GM18520 (cell line): ENCODE results near the gene IGF2R.

Experiments used
- ATAC-seq: cut with Tn5 transposase; IDR thresholded peaks from one replicate; pipeline ENCODE4 v1.9.1; 2021; ENCODE audit not compliant: unreplicated experiment

The IGF2R gene

DNA sequence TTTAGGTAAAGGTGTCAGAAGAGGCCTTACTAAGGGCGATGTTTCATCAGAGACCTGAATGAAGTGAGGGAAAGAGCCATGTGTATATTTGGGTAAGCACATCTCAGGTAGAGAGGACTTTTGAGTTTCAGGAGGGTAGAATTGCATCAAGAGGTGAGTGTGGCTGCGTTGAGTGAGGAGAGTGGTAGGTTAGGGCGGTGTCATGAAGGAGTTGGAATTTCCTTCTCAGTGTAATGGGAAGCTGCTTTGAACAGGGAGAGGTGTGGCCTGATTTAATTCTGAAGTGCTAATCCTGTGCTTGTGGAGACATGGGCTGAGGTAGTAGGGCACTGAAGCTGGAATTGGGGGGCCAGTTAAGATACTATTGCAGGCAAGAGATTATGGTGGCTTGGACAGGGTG lies 53.9 kb downstream of the IGF2R start:
- ATAC-seq, result no peak

DNA sequence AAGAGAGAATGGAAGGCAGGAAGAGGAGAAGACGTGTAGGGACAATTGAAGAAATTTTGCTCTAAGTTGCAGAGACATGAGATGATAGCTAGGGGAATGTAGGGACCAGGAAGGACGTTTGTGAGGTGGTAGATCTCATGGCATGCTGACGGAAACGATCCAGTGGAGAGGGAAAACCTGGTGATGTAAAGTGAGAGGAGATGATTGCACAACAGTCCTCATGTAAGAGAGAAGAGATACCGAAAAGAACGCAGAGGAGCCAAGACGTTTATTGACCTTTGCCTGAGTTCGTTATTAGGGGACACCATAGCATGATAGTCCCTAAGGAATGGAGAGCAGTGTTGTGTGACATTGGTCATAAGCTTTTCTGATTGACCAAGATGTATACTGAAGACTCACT lies 55.3 kb downstream of the IGF2R start:
- no peak for ATAC-seq

DNA sequence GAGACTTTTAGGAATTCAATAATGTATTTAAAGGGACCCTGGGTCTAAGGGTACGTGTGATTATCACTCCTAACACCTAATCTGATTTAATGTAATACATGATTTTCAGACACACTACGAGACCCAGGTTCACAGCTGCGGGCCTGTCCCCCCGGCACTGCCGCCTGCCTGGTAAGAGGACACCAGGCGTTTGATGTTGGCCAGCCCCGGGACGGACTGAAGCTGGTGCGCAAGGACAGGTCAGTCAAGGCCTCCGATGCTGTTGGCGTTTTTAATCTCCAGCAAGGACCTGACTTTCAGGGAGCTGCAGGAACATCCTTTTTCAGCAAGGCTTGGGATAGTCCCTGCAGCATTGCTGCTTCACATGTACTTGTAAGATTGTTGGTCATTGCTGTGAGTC lies 58.2 kb downstream of the IGF2R start:
- no peak for ATAC-seq

DNA sequence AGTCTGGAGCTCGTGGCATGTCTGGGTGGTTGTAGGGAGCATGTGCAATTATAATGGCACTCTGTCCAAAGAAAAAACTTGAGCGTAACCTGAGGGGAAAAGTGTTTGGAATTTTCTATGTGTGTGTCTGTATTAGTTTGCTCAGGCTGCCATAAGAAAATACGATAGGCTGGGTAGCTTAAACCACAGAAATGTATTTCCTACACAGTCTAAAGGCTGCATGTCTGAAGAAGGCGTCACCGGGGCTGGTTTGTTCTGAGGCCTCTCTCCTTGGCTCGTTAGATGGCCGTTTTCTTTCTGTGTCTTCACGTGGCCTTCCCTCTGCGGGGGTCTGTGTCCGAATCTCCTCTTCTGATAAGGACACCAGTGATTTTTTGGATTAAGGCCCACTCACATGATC lies 59.0 kb downstream of the IGF2R start:
- no peak for ATAC-seq

DNA sequence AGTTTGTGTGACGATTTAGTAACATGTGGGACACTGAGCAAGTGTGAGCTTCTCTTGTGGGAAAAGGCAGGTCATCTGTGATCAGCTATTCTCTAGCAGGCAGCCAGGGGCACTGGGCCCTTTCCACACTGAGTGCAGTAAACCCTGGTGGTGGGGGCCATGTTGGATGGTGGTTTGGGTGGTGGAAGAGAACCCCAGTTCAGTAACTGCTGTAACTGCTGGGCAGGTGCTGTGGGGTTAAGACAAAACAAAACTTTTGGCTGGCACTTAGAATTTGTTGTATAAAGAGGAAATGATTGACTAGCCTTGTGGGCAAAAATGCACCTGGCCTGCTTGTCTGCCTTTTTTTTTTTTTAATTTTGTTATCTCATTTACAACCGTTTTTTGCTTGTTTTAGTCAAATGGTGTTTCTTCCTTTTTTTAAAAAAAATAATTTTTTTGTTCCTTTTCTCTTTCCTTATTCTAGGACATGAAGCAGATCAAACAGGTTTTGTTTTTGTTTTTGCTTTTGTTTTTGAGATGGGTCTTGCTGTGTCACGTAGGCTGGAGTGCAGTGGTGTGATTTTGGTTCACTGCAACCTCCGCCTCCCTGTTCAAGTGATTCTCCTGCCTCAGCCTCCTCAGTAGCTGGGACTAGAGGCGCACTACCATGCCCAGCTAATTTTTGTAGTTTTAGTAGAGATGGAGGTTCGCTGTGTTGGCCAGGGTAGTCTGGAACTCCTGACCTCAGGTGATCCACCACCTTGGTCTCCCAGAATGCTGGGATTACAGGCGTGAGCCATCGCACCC lies 59.8 kb downstream of the IGF2R start:
- ATAC-seq, result no peak

DNA sequence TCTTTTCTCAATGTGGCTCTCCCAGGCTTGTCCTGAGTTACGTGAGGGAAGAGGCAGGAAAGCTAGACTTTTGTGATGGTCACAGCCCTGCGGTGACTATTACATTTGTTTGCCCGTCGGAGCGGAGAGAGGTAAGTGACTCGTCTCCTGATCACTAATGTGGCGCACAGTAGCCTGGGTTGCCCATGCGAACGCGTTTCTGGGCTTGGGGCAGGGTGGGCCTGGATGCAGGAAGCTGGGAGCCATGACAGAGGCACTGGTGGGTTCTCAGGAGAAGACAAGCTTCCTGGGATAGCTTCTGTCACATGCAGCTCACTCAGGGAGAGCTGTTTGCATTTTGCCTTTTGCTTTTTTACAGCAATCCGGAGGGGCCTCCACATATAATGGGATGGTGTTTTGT lies 60.6 kb downstream of the IGF2R start:
- no peak for ATAC-seq

DNA sequence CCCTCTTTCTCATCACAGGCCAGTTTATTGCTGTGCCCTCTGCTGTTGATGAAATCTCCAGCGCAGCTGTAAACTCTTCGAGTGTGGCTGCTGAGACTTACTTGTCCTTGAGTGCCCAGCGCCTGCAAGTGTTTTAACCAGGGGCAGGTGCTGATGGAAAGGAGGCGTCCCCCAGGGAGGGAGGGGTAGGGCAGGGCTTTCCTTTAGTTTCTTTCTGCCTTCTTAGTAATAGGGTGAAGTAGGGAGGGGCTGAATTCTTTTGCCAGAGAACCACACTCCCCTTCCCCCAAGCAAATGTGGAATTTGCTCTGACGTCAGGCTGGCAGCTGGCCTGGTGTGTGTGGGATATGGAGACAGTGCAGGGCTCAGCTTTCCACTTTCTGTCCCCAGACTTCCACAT lies 61.2 kb downstream of the IGF2R start:
- no peak for ATAC-seq

DNA sequence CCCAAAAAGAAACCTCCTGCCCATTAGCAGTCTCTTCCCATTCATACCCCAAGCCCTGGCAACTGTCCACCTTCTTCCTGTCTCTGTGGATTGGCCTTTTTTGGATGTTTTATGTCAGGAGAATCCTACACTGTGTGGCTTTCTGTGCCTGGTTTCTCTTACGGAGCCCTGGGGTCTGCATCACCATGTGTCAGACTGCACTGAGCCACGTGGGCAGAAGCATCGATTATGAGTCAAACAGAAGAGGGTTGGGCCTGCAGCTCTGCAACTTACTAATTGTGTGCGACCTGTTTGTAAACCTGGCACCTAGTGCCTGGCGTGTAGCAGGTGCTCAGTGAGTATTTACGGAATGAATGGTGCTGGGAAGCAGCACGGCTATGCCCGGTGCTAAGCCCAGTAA lies 62.6 kb downstream of the IGF2R start:
- ATAC-seq, result no peak

DNA sequence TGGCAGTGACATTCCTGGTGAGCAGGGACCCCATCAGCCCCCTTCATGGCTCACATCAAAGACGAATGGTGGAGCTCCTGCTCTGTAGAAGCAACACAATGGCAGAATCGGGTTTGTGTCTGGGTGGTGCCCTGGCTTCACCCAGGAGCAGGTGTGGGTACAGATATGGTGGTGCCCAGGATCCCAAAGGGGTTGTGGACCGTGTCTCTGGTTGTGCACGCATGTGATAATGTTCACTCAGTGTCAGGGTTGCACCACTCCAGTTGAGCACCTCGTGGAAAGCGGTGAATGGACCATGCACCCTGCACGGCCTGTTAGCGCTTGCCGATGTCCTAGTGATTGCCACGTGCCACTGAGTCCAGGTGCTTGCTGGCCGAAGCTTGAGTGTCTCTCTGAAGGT lies 63.0 kb downstream of the IGF2R start:
- no peak for ATAC-seq

DNA sequence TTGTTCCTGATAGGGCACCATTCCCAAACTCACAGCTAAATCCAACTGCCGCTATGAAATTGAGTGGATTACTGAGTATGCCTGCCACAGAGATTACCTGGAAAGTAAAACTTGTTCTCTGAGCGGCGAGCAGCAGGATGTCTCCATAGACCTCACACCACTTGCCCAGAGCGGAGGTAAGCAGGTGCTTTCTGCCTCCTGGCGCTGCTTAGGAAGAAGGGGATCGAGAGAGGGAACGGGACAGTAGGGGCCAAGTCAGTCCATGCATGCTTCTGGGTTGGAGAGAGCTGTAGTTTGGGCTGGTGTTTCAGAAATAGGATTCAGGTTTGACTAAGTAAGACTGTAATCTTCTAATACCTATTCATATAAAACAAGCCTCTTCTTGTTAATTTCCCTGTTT lies 63.7 kb downstream of the IGF2R start:
- ATAC-seq, result no peak

DNA sequence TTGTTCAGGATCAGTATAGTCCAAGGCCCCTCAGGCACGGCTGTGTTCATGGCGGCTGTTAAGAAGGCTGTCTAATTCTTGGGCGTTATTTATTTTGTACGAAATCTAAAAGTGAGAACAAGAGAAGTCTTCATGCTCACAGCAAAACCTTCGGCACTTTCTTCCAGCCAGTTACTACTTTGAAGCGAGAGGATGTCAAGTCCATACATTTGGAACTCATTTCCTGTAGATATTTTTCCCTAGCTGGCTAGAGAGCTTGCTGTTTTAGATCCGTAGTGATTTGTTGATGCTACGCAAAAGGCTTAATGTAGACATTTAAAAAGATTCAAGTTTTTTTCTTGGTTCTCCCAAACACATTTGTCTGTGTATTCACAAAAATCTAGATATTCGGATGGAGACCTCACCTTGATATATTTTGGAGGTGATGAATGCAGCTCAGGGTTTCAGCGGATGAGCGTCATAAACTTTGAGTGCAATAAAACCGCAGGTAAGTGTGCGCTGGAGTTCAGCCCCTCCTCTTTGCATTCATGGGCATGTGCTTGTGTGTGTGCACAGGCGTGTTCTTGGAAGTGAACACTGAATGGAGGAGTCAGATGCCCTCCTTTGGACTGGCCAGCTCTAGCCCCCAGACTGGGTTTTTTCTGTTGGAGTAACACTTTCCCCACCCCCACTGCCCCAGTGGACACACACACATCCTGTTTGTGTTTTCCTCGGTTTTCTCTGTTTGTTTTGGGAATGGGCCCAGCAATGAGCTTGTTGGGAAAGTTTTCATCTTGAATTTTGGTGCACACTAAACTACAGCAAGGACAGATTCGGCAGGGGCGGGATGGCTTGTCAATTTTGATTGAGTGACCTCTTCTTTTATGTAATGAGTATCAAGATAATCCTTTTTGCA lies 65.4 kb downstream of the IGF2R start:
- ATAC-seq, result no peak

DNA sequence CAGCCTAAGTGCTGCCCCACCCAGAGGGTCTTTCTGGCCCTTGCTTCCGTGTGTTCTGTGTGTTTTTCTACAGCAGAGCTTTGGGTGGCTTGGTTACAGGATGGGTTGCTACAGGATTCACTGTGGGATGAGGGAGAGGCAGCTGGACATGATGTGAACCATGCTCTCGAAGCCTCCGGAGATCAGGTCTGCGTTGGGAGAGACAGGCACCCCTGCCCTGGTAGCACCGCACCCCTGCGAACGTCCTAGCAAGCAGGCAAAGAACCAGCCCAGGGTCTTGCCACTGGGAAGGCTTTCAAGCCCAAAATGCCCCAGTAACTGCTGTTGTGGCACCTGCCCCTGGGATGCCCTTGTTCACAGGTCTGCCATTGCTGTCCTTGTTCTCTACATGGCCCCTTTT lies 66.4 kb downstream of the IGF2R start:
- no peak for ATAC-seq

DNA sequence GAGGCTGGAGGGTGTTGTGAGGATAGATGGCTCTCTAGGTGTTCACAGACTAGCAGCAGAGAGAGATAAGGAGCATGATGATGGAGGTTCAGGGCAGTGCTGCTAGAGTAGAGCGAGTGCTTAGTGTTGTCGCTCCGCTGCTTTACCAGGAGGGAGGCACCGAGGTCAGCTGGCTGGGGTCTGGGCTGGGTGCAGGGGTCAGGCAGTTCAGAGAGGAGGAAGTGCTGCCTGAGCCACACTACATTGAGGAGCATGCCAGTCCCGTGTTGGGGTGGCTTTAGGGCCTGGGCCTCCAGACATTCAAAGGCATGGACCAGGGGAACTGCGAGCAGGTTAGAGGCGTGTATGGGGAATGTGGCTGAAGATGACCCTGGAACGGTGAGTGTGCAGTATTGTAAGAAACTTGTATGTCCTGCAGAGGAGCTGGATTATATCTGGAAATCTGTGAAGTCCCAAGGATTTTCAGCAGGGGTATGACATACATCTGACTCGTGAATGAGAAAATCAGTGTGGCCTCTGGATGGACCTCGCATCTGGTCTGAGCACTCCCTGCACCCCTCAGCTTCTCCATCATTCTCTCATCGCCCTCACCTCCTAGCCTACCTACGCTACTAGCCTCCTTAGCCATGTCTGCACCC lies 66.9 kb downstream of the IGF2R start:
- no peak for ATAC-seq

DNA sequence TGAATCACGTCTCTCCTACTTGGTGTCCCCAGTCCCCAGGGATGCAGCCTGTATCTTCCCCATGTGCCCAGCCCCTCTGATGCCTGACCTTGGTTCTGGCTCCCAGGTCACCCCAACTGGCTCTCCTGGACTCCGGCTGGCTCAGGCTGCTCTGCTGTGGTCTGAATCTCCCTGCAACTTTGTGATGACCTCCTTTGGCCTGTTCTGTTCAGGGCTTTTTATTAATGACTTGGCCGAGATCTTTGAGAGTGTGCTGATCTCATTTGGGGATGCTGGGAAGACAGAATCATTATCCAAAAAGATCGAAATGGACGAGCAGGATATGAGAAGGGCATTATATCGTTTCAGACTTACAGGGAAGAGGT lies 67.4 kb downstream of the IGF2R start:
- no peak for ATAC-seq

DNA sequence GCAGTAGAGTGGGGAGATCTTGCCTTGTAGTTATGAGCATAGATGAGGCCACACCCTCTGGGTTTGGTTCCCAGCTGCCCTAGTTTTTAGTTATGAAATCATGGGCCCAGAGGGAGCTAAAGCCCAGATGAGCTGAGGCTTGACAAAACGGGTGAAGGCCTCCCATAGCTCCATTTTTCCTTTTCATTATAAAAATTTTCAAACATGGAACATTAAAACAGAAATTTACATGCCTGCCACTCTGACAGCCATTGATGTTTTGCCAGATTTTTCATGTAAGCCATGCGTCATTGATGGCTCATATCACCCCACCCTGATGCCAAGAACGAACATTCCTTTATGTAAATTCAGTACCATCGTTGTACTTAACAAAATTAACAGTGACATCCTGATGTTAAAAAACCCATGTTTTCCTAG lies 67.9 kb downstream of the IGF2R start:
- ATAC-seq, result no peak

DNA sequence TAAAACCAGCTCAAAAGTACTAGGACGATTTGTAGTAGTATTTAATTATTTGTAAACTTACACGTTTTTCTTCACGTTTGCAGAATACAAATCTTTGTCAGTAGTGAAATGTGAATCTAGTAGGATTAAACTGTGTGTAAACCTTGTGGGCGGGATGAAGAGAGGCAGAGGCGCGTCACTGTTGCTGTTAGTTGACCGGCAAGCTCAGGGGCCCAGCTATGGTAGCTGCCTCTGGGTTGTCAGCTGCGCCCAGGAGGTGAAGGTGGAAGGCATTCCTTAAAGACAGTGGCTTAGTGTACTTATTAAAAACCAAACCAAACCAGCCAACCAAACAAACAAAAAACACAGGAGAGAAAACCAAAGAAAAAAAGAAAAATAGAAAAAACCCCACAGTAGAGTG lies 69.6 kb downstream of the IGF2R start:
- no peak for ATAC-seq

DNA sequence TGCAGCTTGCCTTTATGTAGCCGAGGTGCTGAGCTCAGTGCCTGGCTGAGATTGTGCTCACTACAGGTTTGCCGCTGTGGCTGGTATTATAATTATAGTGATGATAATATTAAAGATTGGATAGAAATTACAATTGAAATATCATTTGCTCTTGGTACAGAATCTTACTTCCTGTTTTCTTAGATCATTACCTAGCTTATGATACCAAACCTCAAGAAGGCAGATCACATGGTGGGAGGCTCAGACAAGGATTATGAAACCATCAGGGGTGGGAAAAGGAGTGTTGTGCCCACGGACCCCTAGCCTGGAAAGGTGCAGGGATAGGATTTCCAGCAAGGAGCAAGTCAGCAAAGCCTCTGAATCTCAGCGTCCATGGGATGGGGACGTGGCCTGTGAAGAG lies 70.6 kb downstream of the IGF2R start:
- ATAC-seq, result no peak

DNA sequence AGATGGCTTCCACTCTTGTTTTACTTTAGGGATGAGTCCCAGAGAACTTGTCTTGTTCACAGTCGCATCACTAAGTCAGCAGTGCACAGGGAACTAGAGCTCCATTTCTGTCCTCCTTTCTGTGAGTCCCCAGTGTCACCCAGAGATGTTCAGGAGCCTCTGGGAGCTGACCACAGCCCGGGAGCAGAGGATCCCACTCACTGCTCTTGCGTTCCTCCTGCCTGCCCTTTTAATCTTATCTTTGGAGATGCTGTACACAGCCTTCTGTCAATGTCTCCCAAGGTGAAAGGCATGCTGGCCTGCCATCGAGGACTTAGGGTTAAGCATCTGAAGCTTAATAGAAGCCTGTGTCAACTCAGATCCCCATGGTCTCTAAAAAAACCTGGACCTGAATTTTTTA lies 71.2 kb downstream of the IGF2R start:
- no peak for ATAC-seq

DNA sequence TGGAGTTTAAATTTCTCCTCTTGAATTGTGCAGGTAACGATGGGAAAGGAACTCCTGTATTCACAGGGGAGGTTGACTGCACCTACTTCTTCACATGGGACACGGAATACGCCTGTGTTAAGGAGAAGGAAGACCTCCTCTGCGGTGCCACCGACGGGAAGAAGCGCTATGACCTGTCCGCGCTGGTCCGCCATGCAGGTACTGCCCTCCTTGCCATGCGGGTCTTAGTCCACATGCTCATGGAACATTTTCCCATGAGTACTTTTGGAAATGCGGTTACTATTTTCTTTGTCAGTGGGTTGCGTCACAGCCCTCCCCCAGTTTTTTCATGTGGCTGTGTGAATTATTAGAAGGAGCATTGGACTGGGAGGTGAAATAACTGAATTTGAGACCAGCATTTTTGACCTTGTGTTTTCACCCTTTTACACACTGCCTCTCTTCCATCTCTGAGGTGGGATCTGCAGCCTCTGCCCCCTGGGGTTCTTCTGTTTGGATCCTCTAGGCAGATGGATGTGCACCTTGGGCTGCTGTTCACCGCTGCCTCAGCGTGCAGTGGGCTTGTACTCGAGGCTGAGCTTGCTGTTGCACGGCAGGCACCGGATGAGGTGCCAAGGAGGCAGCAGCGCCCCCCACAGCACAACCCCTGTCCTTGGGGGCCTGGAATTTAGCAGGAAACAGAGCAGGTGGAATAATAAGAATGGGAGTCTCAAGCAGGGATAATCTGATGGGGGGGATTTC lies 71.8 kb downstream of the IGF2R start:
- ATAC-seq, result no peak

DNA sequence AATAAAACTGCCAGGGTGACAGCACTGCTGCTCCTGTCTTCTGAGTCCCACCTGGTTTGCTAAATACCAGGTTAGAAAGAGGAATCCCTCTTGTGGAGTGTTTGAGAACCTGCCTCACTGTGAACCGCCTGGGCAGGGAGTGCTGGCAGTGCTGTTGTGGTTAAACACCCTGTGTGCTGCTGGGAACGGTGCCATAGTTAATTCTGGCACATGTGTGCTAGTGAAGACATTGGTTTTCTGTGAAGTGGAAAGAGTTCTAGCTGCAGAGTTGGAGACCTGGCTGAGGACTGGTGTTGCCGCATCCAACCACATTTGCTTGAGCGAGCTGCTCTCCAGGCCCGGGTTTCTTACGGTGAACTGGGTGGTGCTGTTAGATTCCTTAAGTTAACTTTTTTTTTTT lies 72.7 kb downstream of the IGF2R start:
- ATAC-seq, result no peak

DNA sequence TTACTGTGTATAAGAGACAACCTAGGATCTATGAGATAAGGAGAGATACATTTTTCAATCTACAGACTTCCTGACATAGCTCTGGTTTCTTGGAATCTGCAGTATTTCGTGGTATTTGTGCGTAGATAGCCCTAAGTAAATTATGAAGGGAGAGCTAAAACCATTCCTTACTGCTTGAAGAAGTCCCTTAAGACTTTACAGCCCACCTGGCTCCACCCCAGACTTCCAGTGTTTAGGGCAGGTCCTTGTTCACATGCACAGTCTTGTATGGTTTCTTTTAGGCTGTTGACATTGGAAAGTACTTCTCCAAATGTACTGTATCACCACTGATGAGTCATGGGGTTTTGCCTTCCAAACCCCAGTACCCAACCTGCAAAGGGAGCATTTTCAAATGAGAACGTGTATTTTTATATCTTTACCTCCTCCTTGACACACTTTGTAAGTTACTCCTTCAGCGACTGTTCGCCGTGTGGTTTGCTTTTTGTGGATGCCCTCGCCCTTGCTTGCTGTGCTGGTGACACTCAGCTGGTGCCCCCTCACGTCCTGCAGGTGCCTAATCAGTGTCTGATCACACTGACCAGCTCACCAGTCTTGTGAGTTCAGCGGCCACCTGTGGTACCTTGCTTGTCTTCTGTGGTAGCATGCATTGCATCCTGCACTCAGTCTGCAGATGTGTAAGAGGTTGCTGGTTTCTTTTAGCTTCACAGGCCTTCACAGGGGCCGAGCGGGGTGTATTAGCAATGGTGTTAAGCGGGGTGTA lies 73.3 kb downstream of the IGF2R start:
- ATAC-seq, result no peak
